SH-SY5Y (cell line): ENCODE measurements around the gene PPARD.

ENCODE experiments used
- GATA2 ChIP-seq: IDR thresholded peaks from 2 replicates; pipeline ENCODE4 v1.6.1; 2011; ENCODE audit warnings: mild to moderate bottlenecking, low read depth, low read length
- GATA3 ChIP-seq: IDR thresholded peaks from 2 replicates; pipeline ENCODE4 v1.6.1; 2011; ENCODE audit warnings: low read depth, mild to moderate bottlenecking, low read length, moderate library complexity

GRCh38 chr6:35358086-35358485, 15.7 kb downstream of the PPARD start:
- TF ChIP-seq GATA3 (no peak), GATA2 (no peak)
